Activated naive CD4-positive, alpha-beta T cell treated with anti-CD3 and anti-CD28 coated beads for 36 hours (primary cell): ENCODE results near the gene LRIG1. TPM values are rescaled to one million over a fixed set of nuclear protein-coding genes. Genes with fewer than 3 reads are reported as not detected.

Experiments used
- CTCF ChIA-PET: fragments of 350-600 bp; sonication (Branson Sonifier 250); formaldehyde crosslinking; loops from one replicate; lab custom pipeline; 2021; ENCODE audit warnings: antibody characterized with exemption; lab: Charles Lee
- DNase-seq: peaks from one replicate; pipeline ENCODE4 v3.0.0-alpha.2; 2020
- H3K27ac Mint-ChIP-seq: one replicate; pipeline ENCODE4 v1.8.0; 2021; ENCODE audit warnings: mild to moderate bottlenecking, mixed read lengths
- H3K27me3 Mint-ChIP-seq: one replicate; pipeline ENCODE4 v1.8.0; 2021; ENCODE audit warnings: low read depth, mixed read lengths
- H3K36me3 Mint-ChIP-seq: one replicate; pipeline ENCODE4 v1.8.0; 2021; ENCODE audit warnings: low read depth, mixed read lengths
- H3K4me1 Mint-ChIP-seq: one replicate; pipeline ENCODE4 v1.8.0; 2021; ENCODE audit warnings: low read depth, mixed read lengths
- H3K4me3 Mint-ChIP-seq: one replicate; pipeline ENCODE4 v1.8.0; 2021; ENCODE audit warnings: mild to moderate bottlenecking, moderate library complexity, mixed read lengths
- H3K9me3 Mint-ChIP-seq: one replicate; pipeline ENCODE4 v1.8.0; 2021; ENCODE audit warnings: mixed read lengths
- intact Hi-C: fragments of 100-400 bp; cut with micrococcal nuclease; formaldehyde crosslinking; loops from one replicate; pipeline ENCODE4 v1.15.1; 2023
- total RNA-seq, 2 experiments: library from RNA; stranded (reverse); gene quantifications; one replicate each; pipeline ENCODE4 v1.2.3, GENCODE V29; 2021

The LRIG1 gene
- total RNA-seq, 2 experiments from 2014 or later, result 18.3 to 19.0 TPM

DNA sequence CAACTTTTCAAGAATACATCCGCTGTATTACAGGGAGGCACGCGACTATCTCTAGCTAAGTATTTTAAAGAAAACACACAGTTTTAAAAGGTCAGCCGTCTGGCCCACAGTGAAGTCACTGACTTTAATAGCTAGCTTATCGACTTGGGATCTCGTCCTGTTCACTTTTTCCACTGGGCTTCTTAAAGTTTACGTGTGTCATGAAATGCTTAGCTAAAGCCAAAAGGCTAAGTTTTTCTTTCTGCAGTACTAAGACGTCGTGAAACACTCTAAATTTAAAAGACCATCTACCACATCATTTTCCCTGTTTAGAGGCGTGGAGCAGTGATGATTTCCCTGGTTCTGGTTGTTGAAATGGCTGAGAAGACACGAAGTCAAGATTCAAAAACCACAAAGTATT is 27.1 kb downstream of the LRIG1 start:
- CTCF ChIA-PET, result interaction anchor here (0.8 to 2.1 kb wide), 3 partner anchors 8 to 95 kb away, joined by 3 to 5 read pairs (median 3); no protein-coding TSS in a partner anchor
- intact Hi-C loops, result loop anchor here (2.0 kb wide), 3 partner anchors 527 to 1775 kb away; no protein-coding TSS in a partner anchor

DNA sequence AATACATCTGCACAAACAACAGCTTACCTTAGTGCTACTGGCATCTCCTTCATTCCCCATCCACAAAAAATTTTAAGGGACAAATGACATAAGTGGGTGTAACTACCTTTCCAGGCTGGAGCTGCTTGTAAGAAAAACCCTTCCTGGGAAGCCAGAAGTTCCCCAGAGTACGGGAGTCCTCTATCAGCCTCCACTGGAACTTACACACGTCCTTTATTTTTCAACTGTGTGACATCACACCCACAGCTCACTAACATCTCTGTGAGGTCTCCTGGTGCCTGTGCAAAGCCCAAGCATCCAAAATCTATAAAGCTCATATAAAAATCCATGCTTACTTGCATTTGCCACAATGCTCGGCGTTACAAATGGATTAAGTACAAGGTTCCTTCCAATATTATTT is 27.6 kb downstream of the LRIG1 start:
- peak overlapping the region; percentile 42 for H3K4me3 Mint-ChIP-seq
- no peaks in the 10 kb centered on the region for H3K27me3 Mint-ChIP-seq
- peaks cover 3% of the 10 kb centered on the region for H3K9me3 Mint-ChIP-seq
- peak overlapping the region; percentile 94 for H3K27ac Mint-ChIP-seq
- DNase-seq, result no peak
- H3K36me3 Mint-ChIP-seq, result peaks cover 6% of the 10 kb centered on the region
- CTCF ChIA-PET, result interaction anchor here (0.8 to 2.1 kb wide), 2 partner anchors 9 to 35 kb away, joined by 3 to 5 read pairs; no protein-coding TSS in a partner anchor
- H3K4me1 Mint-ChIP-seq, result peaks cover 64% of the 10 kb centered on the region
- intact Hi-C loops, result loop anchor here (2.0 kb wide), 3 partner anchors 528 to 1776 kb away; no protein-coding TSS in a partner anchor

More for the DNA sequence above, 27.1 kb downstream of the LRIG1 start:
- no peaks in the 10 kb centered on the region for H3K27me3 Mint-ChIP-seq
- DNase-seq, result no peak
- H3K36me3 Mint-ChIP-seq, result peaks cover 3% of the 10 kb centered on the region
- H3K4me3 Mint-ChIP-seq, result no peak overlapping the region
- peaks cover 63% of the 10 kb centered on the region for H3K4me1 Mint-ChIP-seq
- H3K27ac Mint-ChIP-seq, result peak overlapping the region; percentile 94
- H3K9me3 Mint-ChIP-seq, result peaks cover 3% of the 10 kb centered on the region

DNA sequence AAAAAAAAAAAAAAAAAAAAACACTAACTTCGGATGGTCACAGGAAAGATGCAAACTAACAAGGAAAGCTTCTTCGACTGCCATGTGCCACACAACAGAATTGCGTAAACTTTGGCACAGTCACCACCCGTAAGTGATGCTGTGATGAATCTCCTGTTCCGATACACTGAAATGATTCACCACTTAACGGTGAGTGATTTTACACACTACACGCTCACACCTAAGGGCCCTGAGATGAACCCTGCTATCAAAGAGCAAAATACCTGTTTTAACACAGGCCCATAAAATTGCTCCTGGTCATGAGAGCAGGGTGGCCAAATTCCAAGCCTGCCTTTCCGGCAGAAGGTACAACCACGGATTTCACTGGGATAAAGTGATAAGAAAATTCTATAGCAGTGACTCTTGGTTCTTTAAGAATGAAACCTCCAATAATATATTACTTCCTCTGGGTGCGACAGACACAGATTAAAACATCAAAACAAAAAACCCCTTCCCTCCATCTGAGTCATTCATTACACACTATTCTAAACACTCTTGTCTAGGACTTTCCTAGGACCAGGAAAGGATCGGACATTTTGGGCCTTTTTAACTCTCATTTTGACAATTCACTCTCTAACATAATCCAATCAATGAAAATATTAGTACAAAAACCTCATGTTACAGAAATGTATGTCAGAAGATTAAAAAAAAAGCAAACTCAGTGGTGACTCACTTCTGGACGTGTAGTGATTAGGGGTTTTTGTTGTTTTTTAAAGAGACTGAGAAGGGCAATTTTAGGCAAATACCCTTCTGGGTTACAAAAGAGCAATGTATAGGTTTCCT is 28.3 kb downstream of the LRIG1 start:
- DNase-seq, result peak; percentile 77
- Mint-ChIP-seq H3K27ac (peak overlapping the region; percentile 94), H3K4me1 (peaks cover 64% of the 10 kb centered on the region), H3K27me3 (no peaks in the 10 kb centered on the region), H3K4me3 (peak overlapping the region; percentile 42), H3K9me3 (peaks cover 3% of the 10 kb centered on the region), H3K36me3 (peaks cover 6% of the 10 kb centered on the region)
- CTCF ChIA-PET, result interaction anchor here (0.8 to 2.1 kb wide), 3 partner anchors 9 to 34 kb away, joined by 3 to 5 read pairs (median 3); no protein-coding TSS in a partner anchor
- intact Hi-C loops, result loop anchor here (1.0 to 2.0 kb wide), 9 partner anchors 9 to 1776 kb away; partner anchors contain the start of gene LRIG1

DNA sequence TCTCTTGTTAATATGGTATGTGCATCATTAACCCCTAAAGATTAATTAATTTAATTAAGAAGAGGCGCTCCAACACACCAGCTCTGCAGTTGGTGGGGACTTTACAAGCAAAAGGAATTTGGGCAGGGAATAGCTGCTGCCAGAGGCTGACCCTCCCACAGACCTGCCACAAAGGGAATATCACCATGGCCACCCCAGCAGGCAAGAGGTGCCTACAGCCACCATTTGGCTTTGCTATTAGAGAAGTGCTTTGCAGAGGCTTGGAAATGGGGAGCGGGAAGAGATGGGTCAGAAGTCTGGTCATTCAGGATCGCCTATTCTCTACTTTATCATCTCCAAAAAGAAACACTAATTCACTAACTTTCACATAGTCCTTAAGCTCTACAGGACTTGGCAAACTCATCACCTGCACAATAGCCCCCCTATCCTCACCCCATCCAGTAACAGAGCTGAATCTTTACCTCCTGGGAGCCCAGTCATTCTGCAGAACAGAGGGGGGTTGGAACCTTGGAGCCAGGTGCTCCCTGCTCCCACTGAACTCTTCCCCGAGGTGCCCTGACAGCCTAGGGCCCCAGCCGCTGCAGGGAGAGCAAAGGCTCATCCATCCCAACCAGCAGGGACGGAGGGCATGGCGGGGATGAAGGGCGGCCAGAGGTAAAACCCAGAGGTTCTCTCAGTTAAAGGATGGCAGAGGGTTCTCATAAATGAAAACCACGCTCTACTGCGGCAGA is 29.7 kb downstream of the LRIG1 start:
- H3K4me1 Mint-ChIP-seq, result peaks cover 66% of the 10 kb centered on the region
- no peak overlapping the region for H3K4me3 Mint-ChIP-seq
- peak overlapping the region; percentile 94 for H3K27ac Mint-ChIP-seq
- intact Hi-C loops, result no loop called here
- H3K36me3 Mint-ChIP-seq, result peaks cover 7% of the 10 kb centered on the region
- peaks cover 3% of the 10 kb centered on the region for H3K9me3 Mint-ChIP-seq
- CTCF ChIA-PET, result no interaction called here
- no peaks in the 10 kb centered on the region for H3K27me3 Mint-ChIP-seq
- no peak for DNase-seq

DNA sequence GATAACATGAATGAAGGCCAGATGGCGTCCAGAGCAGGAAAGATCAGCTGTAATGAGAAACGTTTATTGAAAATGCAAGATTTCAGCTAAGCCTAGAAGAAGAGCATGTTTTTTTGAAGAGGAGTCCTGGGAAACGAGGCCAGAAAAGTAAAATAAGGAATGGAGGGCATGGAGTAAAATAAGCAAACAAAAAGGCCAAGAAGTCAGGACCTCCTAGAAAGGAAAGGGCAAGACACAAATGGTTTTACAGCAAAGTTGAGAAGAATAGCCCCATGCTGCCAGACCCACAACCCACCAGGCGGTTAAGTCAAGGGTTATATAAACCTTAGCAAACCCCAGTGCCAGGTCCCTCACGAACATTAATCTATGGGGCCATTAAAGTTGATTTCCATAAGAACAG is 30.5 kb downstream of the LRIG1 start:
- Mint-ChIP-seq H3K4me1 (peaks cover 68% of the 10 kb centered on the region), H3K9me3 (peaks cover 3% of the 10 kb centered on the region), H3K27ac (peak overlapping the region; percentile 21), H3K36me3 (peaks cover 7% of the 10 kb centered on the region), H3K4me3 (no peak overlapping the region), H3K27me3 (no peaks in the 10 kb centered on the region)
- intact Hi-C loops, result no loop called here
- no peak for DNase-seq
- CTCF ChIA-PET, result interaction anchor here (1.7 to 3.2 kb wide), 3 partner anchors 12 to 62 kb away, joined by 6 to 12 read pairs (median 11); no protein-coding TSS in a partner anchor

DNA sequence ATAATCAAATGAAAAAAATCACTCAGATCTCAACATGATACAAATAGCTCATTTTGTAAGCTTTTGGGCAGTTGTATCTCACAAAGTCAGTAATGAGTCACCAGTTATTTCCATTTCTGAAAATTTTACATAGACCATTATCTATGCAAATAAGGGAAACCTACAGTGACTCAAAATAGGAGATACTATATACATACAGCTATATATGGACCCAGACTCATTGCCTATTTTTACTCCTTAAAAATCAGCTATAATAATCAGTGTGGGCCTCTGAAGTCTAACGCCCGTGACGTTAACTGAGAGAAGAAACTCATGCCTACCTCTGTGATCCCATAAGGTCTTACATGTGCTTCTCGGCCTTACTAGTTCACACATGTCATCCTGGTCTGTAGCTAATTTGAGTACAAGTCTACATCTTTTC is 31.6 kb downstream of the LRIG1 start:
- CTCF ChIA-PET, result interaction anchor here (1.0 to 3.2 kb wide), 5 partner anchors 11 to 61 kb away, joined by 3 to 15 read pairs (median 11); no protein-coding TSS in a partner anchor
- Mint-ChIP-seq H3K9me3 (peaks cover 3% of the 10 kb centered on the region), H3K4me3 (peak overlapping the region; percentile 43), H3K27ac (peak overlapping the region; percentile 84), H3K4me1 (peaks cover 68% of the 10 kb centered on the region), H3K36me3 (peaks cover 7% of the 10 kb centered on the region), H3K27me3 (no peaks in the 10 kb centered on the region)
- intact Hi-C loops, result no loop called here
- peak; percentile 53 for DNase-seq

DNA sequence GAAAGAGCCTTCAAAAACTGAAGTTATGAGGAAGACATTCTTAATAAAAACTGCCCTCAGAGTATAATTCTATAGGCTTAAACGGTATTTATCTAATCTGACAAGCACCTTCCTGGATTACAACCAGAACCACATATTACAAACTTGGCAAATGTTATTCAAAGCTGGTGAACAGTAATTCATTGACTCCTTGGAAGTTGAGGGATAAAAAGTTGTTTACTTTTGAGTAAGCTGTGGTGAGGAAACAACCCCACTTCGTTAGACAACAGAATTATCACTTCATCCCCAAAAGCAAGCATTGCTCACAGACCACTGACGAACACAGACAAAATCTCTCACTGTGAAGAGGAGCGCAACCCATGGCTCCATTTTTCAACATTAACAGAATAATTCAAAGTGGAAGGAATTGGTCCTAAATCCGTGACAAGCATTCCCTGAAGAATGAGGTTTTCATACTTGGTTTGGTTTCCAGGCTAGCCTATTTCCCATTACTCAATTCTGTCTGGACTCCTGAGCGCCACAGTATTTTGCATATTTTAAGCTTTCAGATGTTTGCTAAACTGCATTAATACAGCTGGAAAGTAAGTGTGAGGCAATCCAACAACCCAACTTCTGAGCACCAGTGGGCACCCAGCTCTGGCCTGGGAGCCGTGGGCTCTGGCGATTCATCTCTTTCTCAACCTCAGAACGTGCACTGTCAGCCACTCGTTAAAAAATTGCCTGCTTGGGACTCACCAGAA is 32.7 kb downstream of the LRIG1 start:
- no peak for DNase-seq
- CTCF ChIA-PET, result interaction anchor here (1.0 to 3.2 kb wide), 4 partner anchors 12 to 97 kb away, joined by 3 to 15 read pairs (median 12); no protein-coding TSS in a partner anchor
- Mint-ChIP-seq H3K4me1 (peaks cover 67% of the 10 kb centered on the region), H3K27me3 (no peaks in the 10 kb centered on the region), H3K9me3 (peaks cover 3% of the 10 kb centered on the region), H3K4me3 (no peak overlapping the region), H3K36me3 (peaks cover 7% of the 10 kb centered on the region), H3K27ac (peak overlapping the region; percentile 84)
- intact Hi-C loops, result no loop called here

DNA sequence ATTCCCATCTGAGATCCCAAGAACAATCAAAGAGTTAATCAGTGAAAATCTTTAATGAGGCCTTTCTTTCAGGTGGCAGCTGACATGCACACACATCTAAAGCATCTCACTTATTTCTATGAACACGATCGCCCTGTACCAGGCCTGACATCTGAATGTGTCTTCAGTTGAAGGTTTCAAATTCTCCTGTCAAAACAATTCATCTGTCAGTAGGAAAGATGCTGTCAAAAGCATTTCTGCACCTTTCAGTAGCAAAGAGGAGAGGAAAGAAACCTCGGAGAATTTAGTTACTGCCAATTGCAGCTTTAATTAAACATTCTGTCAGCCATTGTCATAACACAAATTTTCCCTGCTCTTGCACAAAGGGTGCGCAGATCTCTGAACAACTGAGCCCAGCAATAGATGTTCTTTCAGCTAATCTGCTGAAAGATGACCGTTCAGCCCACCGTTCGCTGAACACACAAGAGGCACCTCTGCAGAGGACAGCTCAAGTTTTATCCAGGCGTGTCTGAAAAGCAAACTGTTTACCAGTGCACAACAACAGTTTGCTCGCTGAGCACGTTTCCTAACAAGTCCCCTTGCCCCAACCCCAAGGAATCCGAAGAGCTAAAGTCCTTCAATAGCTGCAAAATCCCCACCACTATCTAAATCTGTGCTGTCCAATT is 34.1 kb downstream of the LRIG1 start:
- no peak overlapping the region for H3K27ac Mint-ChIP-seq
- H3K9me3 Mint-ChIP-seq, result peaks cover 3% of the 10 kb centered on the region
- intact Hi-C loops, result no loop called here

DNA sequence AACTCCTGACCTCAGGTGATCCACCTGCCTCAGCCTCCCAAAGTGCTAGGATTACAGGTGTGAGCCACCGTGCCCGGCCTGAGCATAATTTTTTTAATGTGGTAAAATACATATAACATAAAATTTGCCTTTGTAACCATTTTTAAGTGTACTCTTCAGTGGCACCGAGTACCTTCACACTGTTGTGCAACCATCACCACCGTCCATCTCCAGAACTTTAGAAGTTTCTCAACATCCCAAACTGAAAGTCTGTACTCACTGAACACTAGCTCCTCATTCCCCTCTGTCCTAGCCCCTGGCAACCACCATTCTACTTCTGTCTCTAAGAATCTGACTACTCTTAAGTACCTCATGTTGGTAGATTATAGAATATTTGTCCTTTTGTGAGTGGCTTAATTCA is 35.2 kb downstream of the LRIG1 start:
- intact Hi-C loops, result no loop called here

More for the DNA sequence above, 34.1 kb downstream of the LRIG1 start:
- Mint-ChIP-seq H3K4me1 (peaks cover 59% of the 10 kb centered on the region), H3K36me3 (peaks cover 11% of the 10 kb centered on the region), H3K4me3 (no peak overlapping the region), H3K27me3 (no peaks in the 10 kb centered on the region)
- DNase-seq, result no peak
- CTCF ChIA-PET, result interaction anchor here (1.0 kb wide), 1 partner anchor 96 kb away, joined by 3 read pairs; no protein-coding TSS in a partner anchor

DNA sequence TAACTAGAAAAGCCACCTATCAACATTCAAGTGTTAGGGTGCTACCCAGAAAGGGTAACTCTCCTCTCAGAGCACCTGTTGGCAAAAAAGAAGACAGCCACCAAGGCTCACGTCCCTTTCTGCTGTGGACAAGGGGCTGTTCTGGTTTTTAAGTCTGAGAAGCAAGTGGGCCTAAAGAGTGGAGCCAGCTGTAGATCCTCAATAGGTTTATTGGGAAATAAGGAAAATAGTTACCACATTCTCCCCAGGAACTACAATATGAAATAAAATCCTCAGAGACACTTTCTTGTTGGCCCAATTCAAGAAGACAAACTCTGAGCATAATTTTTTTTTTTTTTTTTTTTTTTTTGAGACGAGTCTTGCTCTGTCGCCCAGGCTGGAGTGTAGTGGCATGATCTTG is 35.8 kb downstream of the LRIG1 start:
- CTCF ChIA-PET, result no interaction called here
- Mint-ChIP-seq H3K9me3 (peaks cover under 1% of the 10 kb centered on the region), H3K27ac (no peak overlapping the region), H3K27me3 (no peaks in the 10 kb centered on the region), H3K4me3 (no peak overlapping the region), H3K4me1 (peaks cover 47% of the 10 kb centered on the region), H3K36me3 (peaks cover 17% of the 10 kb centered on the region)
- intact Hi-C loops, result no loop called here
- DNase-seq, result no peak

More for the DNA sequence above, 35.2 kb downstream of the LRIG1 start:
- no peak for DNase-seq
- Mint-ChIP-seq H3K9me3 (peaks cover 3% of the 10 kb centered on the region), H3K4me1 (peaks cover 50% of the 10 kb centered on the region), H3K4me3 (no peak overlapping the region), H3K27ac (no peak overlapping the region), H3K36me3 (peaks cover 14% of the 10 kb centered on the region), H3K27me3 (no peaks in the 10 kb centered on the region)
- CTCF ChIA-PET, result no interaction called here

DNA sequence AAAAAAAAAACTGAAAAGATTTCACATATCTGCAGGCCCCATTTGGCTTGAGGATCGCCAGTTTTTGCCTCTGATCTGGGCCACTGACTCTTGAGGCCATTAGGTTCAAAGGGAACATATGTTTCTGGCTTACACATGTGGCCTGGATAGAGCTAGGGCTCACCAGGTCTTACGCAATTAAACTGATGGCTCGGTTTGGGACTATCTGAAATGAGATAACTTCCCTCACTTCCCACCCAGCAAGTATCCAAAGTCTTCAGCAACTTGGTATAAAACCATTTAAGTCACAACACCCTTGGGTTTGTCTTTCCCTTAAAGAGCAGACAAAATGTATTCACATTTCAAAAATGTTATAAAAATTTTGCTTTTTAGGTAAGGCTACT is 36.3 kb downstream of the LRIG1 start:
- intact Hi-C loops, result no loop called here
- peaks cover 16% of the 10 kb centered on the region for H3K36me3 Mint-ChIP-seq
- H3K9me3 Mint-ChIP-seq, result no peaks in the 10 kb centered on the region
- CTCF ChIA-PET, result no interaction called here
- no peaks in the 10 kb centered on the region for H3K27me3 Mint-ChIP-seq
- peaks cover 41% of the 10 kb centered on the region for H3K4me1 Mint-ChIP-seq
- H3K27ac Mint-ChIP-seq, result no peak overlapping the region
- no peak for DNase-seq
- H3K4me3 Mint-ChIP-seq, result no peak overlapping the region
